H1 (cell line): ENCODE measurements around the gene MARCKS. TPM values are rescaled to one million over a fixed set of nuclear protein-coding genes. Genes with fewer than 3 reads are reported as not detected.

Experiments used
- CTCF ChIA-PET: fragments of 300-600 bp; sonication (Branson Sonifier 250); formaldehyde crosslinking; loops from one replicate; lab custom pipeline; 2021; ENCODE audit not compliant: partially characterized antibody; lab: Charles Lee
- POLR2A ChIA-PET: fragments of 300-600 bp; sonication (Branson Sonifier 250); formaldehyde crosslinking; loops from one replicate; lab custom pipeline; 2021; ENCODE audit warnings: inconsistent platforms; ENCODE audit not compliant: partially characterized antibody; lab: Charles Lee
- DNase-seq, 2 experiments: peaks; one replicate each; pipeline versions ENCODE4 v3.0.0 to v3.0.0-alpha.2; 2010 to 2022; ENCODE audit warnings: low spot score in 2 of 2, low read depth in 1 of 2, mixed read lengths in 1 of 2
- FAIRE-seq: peaks from 2 replicates; lab custom pipeline; 2011; peaks lifted over from hg19 to GRCh38; lab: Jason Lieb, UNC
- H2AFZ ChIP-seq: 2 replicates; pipeline ENCODE4 v1.8.1; 2012; ENCODE audit warnings: low read length, inconsistent platforms
- H2AK5ac ChIP-seq: 2 replicates; pipeline ENCODE4 v1.6.1; 2013; ENCODE audit warnings: low read depth, low read length
- H2BK120ac ChIP-seq: replicated peaks from 2 replicates; pipeline ENCODE3; 2013; ENCODE audit warnings: low read depth, low read length, inconsistent platforms
- H2BK12ac ChIP-seq: 2 replicates; pipeline ENCODE4 v1.6.1; 2013; ENCODE audit warnings: low read depth, low read length
- H2BK15ac ChIP-seq: 2 replicates; pipeline ENCODE4 v1.6.1; 2013; ENCODE audit warnings: low read length
- H2BK20ac ChIP-seq: 2 replicates; pipeline ENCODE4 v1.6.1; 2013; ENCODE audit warnings: low read length
- H2BK5ac ChIP-seq: 2 replicates; pipeline ENCODE4 v1.6.1; 2013; ENCODE audit warnings: low read depth, low read length
- H3K14ac ChIP-seq: 2 replicates; pipeline ENCODE4 v1.6.1; 2013; ENCODE audit warnings: inconsistent platforms; ENCODE audit not compliant: insufficient read length
- H3K18ac ChIP-seq: 2 replicates; pipeline ENCODE4 v1.6.1; 2013; ENCODE audit warnings: low read length; ENCODE audit errors: extremely low read depth
- H3K23ac ChIP-seq: 2 replicates; pipeline ENCODE4 v1.6.1; 2013; ENCODE audit warnings: inconsistent platforms; ENCODE audit not compliant: insufficient read length
- H3K23me2 ChIP-seq: 2 replicates; pipeline ENCODE4 v1.6.1; 2013; ENCODE audit warnings: low read depth, low read length
- H3K27ac ChIP-seq: 2 replicates; pipeline ENCODE4 v1.6.1; 2011; ENCODE audit warnings: low read depth, low read length, inconsistent platforms
- H3K27me3 ChIP-seq, 4 experiments: replicated peaks in 1 of 4; 1 replicate in 1 of 4; 2 replicates in 3 of 4; pipeline versions ENCODE4 v1.6.1 to v1.8.1; 2011 to 2013; ENCODE audit warnings: low read length in 3 of 4, mild to moderate bottlenecking in 3 of 4, inconsistent platforms in 2 of 4, mixed read lengths in 2 of 4, moderate library complexity in 1 of 4; ENCODE audit not compliant: control insufficient read depth in 3 of 4, insufficient read depth in 3 of 4; ENCODE audit errors: extremely low read depth in 1 of 4
- H3K36me3 ChIP-seq, 4 experiments: 2 replicates each; pipeline versions ENCODE4 v1.6.1 to v1.8.1; 2011 to 2013; ENCODE audit warnings: mild to moderate bottlenecking in 4 of 4, low read length in 3 of 4, moderate library complexity in 2 of 4, control low read depth in 1 of 4, inconsistent platforms in 1 of 4; ENCODE audit not compliant: insufficient read depth in 4 of 4, control insufficient read depth in 2 of 4
- H3K4ac ChIP-seq: replicated peaks from 2 replicates; pipeline ENCODE3; 2013; ENCODE audit warnings: low read length, low read depth, mixed read lengths, inconsistent platforms; ENCODE audit not compliant: insufficient read length
- H3K4me1 ChIP-seq, 4 experiments: replicated peaks in 1 of 4; 1 replicate in 1 of 4; 2 replicates in 3 of 4; pipeline versions ENCODE4 v1.6.1 to v1.8.1; 2011 to 2013; ENCODE audit warnings: low read length in 3 of 4, inconsistent platforms in 2 of 4, mixed read lengths in 1 of 4; ENCODE audit not compliant: insufficient read depth in 4 of 4, control insufficient read depth in 3 of 4
- H3K4me2 ChIP-seq, 2 experiments: 2 replicates each; pipeline versions ENCODE4 v1.6.1 to v1.8.1; 2011 to 2013; ENCODE audit warnings: low read depth in 2 of 2, low read length in 2 of 2, control low read depth in 1 of 2, inconsistent platforms in 1 of 2, mild to moderate bottlenecking in 1 of 2; ENCODE audit not compliant: insufficient read depth in 1 of 2
- H3K4me3 ChIP-seq, 4 experiments: fragments of 200-600, 300-600 bp in 1 of 4; sonication (generic), shearing (Covaris generic), sonication (Bioruptor Twin) in 1 of 4; 2 replicates each; pipeline versions ENCODE4 v1.5.1 to v1.8.1; 2011 to 2016; ENCODE audit warnings: low read length in 4 of 4, low read depth in 3 of 4, control low read depth in 2 of 4, inconsistent platforms in 2 of 4, mild to moderate bottlenecking in 2 of 4, mixed read lengths in 1 of 4, moderate library complexity in 1 of 4; ENCODE audit not compliant: insufficient read depth in 2 of 4; ENCODE audit errors: extremely low read depth in 1 of 4
- H3K56ac ChIP-seq: replicated peaks from 2 replicates; pipeline ENCODE3; 2013; ENCODE audit warnings: low read depth, mild to moderate bottlenecking, mixed read lengths, low read length, inconsistent platforms; ENCODE audit not compliant: insufficient read length
- H3K79me1 ChIP-seq: 2 replicates; pipeline ENCODE4 v1.6.1; 2013; ENCODE audit warnings: low read depth, low read length, control low read depth
- H3K79me2 ChIP-seq, 2 experiments: 2 replicates each; pipeline versions ENCODE4 v1.6.1 to v1.8.1; 2012 to 2013; ENCODE audit warnings: low read length in 2 of 2, mild to moderate bottlenecking in 2 of 2, inconsistent platforms in 1 of 2; ENCODE audit not compliant: insufficient read depth in 2 of 2, control insufficient read depth in 1 of 2
- H3K9ac ChIP-seq, 4 experiments: replicated peaks in 1 of 4; 1 replicate in 1 of 4; 2 replicates in 3 of 4; pipeline versions ENCODE4 v1.6.1 to v1.8.1; 2011 to 2013; ENCODE audit warnings: low read depth in 3 of 4, low read length in 3 of 4, control low read depth in 2 of 4, mild to moderate bottlenecking in 2 of 4, moderate library complexity in 2 of 4, inconsistent platforms in 1 of 4; ENCODE audit errors: extremely low read depth in 1 of 4
- H3K9me3 ChIP-seq, 2 experiments: 2 replicates each; pipeline versions ENCODE4 v1.6.1 to v1.8.1; 2012 to 2013; ENCODE audit warnings: mild to moderate bottlenecking in 2 of 2, moderate library complexity in 2 of 2, control low read depth in 1 of 2, inconsistent platforms in 1 of 2, low read depth in 1 of 2, low read length in 1 of 2, mixed read lengths in 1 of 2; ENCODE audit not compliant: insufficient read depth in 2 of 2
- H4K20me1 ChIP-seq, 2 experiments: replicated peaks in 1 of 2; 2 replicates each; pipeline versions ENCODE3 to v1.8.1; 2011 to 2013; ENCODE audit warnings: inconsistent platforms in 2 of 2, low read length in 2 of 2, mild to moderate bottlenecking in 1 of 2; ENCODE audit not compliant: insufficient read depth in 2 of 2, control insufficient read depth in 1 of 2
- H4K5ac ChIP-seq: 2 replicates; pipeline ENCODE4 v1.6.1; 2013; ENCODE audit warnings: low read length, low read depth, mixed read lengths, inconsistent platforms; ENCODE audit not compliant: insufficient read length
- H4K8ac ChIP-seq: 2 replicates; pipeline ENCODE4 v1.8.0; 2013; ENCODE audit warnings: mild to moderate bottlenecking, moderate library complexity, low read length, inconsistent platforms; ENCODE audit not compliant: insufficient read depth; ENCODE audit errors: extremely low read depth
- H4K91ac ChIP-seq: replicated peaks from 2 replicates; pipeline ENCODE3; 2013; ENCODE audit warnings: low read length, mixed read lengths, inconsistent platforms; ENCODE audit not compliant: insufficient read length
- BACH1 ChIP-seq: IDR thresholded peaks from 2 replicates; pipeline ENCODE4 v1.6.1; 2012; ENCODE audit warnings: low read length, improper control_type of control experiment
- CREB1 ChIP-seq: IDR thresholded peaks from 2 replicates; pipeline ENCODE4 v1.6.1; 2012; ENCODE audit warnings: inconsistent platforms
- JUND ChIP-seq: IDR thresholded peaks from 2 replicates; pipeline ENCODE4 v1.6.1; 2011; ENCODE audit warnings: mild to moderate bottlenecking, improper control_type of control experiment, low read length
- NANOG ChIP-seq: IDR thresholded peaks from 2 replicates; pipeline ENCODE4 v1.6.1; 2011; ENCODE audit warnings: low read length, low read depth, mild to moderate bottlenecking, inconsistent platforms; ENCODE audit not compliant: insufficient read depth, poor library complexity, severe bottlenecking
- RAD21 ChIP-seq, 2 experiments: IDR thresholded peaks in 1 of 2; conservative IDR thresholded peaks in 1 of 2; 2 replicates each; pipeline ENCODE4 v1.6.1; 2011; ENCODE audit warnings: low read depth in 2 of 2, low read length in 2 of 2, improper control_type of control experiment in 1 of 2, inconsistent platforms in 1 of 2, mild to moderate bottlenecking in 1 of 2, moderate library complexity in 1 of 2
- RNF2 ChIP-seq: fragments of 200-900, 300-1000 bp; sonication (generic); IDR thresholded peaks from 2 replicates; pipeline ENCODE4 v1.7.1; 2016; ENCODE audit warnings: borderline replicate concordance, low read depth, mild to moderate bottlenecking, antibody characterized with exemption, low read length; ENCODE audit not compliant: poor library complexity, severe bottlenecking; ENCODE audit errors: missing control alignments
- SRF ChIP-seq: IDR thresholded peaks from 2 replicates; pipeline ENCODE4 v1.6.1; 2011; ENCODE audit warnings: mild to moderate bottlenecking, low read depth, low read length, moderate library complexity
- WGBS, 2 experiments: shearing (Covaris generic) in 1 of 2; methylation state at CpG; one replicate each; pipeline versions ENCODE4 v1.1.6 to v1.1.7; 2013 to 2015; ENCODE audit warnings: low lambda C conversion rate in 2 of 2, mixed read lengths in 2 of 2, inconsistent platforms in 1 of 2, low coverage in 1 of 2, missing lambda C conversion rate in 1 of 2; ENCODE audit not compliant: insufficient replicate concordance in 2 of 2, insufficient coverage in 1 of 2, insufficient read length in 1 of 2; ENCODE audit errors: extremely low coverage in 1 of 2, missing lambda C conversion rate in 1 of 2; 5-methylcytosine and 5-hydroxymethylcytosine counted together
- polyA plus RNA-seq, 7 experiments: library from polyadenylated mRNA; depleted of rRNA in 3 of 7; stranded (reverse) in 5 of 7; unstranded in 2 of 7; fragments of >200 nt in 5 of 7; fragments of 200-250 nt in 2 of 7; gene quantifications; 1 replicate in 5 of 7; 2 replicates in 1 of 7; 4 replicates in 1 of 7; pipeline versions ENCODE4 v1.2.1 to v1.2.3, GENCODE V29; 2011 to 2013; ENCODE audit warnings: missing spikeins in 2 of 7, mixed read lengths in 2 of 7
- total RNA-seq: library from RNA; stranded (reverse); fragmentation: NEBNext Ultra II Directional; extraction: Animal tissue kit (Norgen Biotek cat#: 25700); gene quantifications from 2 replicates; pipeline ENCODE4 v1.2.1, GENCODE V29; 2021
- TF ChIP-seq, protein P1 (sequence below): IDR thresholded peaks from 2 replicates; pipeline ENCODE4 v1.6.1; 2011; ENCODE audit warnings: low read length, improper control_type of control experiment

MARCKS gene
- total and polyA plus RNA-seq, 2 of the 8 experiments (the other 6 are each of a cell fraction or from before 2014, with no cell fraction given): 26.6 to 111 TPM

DNA sequence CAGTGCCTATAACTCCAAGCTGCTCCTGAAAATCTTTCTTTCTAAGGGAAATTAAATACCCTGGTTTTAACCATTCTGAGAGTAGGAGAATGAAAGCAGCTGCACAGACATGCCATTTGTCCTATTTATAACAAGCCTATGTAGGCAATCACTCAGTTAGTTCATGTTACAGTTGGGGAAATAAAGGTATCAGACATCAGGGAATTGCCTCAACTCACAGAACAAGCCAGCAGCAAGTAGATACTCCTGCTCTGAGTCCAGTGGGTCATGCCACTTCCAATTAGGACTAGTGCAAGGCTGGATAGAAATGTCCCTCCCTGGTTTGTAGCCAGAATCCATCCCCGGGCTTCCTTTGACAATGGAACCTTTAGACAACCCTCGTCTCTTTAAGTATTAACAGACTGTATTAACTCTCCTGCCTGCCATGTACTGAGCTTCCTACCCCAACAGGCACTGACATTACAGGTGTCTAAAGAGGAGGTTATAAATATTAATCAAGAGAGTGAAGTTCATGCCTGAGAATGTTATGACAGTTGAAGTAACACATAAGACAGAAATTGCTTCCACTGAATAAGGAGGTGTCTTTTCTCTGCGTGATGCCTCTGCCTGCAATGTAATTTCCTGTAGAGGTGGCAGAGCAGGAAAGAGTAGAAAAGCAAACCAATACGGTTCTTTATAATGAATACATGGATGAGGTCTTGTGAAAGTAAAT lies 28.0 kb upstream of the MARCKS start:
- Histone ChIP-seq H3K4me3 (no peak overlapping the region), H3K23me2 (no peaks in the 10 kb centered on the region), H3K4ac (no peak overlapping the region), H3K79me1 (no peaks in the 10 kb centered on the region), H4K91ac (no peak overlapping the region), H3K27ac (no peak overlapping the region), H3K4me1 (no peaks in the 10 kb centered on the region), H2BK5ac (no peak overlapping the region), H2AFZ (no peak overlapping the region), H3K79me2 (no peaks in the 10 kb centered on the region), H3K9me3 (no peaks in the 10 kb centered on the region), H4K5ac (no peak overlapping the region), H2BK15ac (no peak overlapping the region), H3K56ac (no peak overlapping the region)
- CTCF ChIA-PET: no interaction called here
- TF ChIP-seq CREB1 (no peak), SRF (no peak), RNF2 (no peak), RAD21 (IDR thresholded peaks at IDR 0.05 in 1 of 2, conservative IDR thresholded peaks at IDR 0.05 in 1 of 2; ENCODE audit: low read depth in 2 of 2, low read length in 2 of 2) (no peak), BACH1 (no peak), NANOG (no peak), JUND (no peak)
- TF ChIP-seq, protein P1, sequence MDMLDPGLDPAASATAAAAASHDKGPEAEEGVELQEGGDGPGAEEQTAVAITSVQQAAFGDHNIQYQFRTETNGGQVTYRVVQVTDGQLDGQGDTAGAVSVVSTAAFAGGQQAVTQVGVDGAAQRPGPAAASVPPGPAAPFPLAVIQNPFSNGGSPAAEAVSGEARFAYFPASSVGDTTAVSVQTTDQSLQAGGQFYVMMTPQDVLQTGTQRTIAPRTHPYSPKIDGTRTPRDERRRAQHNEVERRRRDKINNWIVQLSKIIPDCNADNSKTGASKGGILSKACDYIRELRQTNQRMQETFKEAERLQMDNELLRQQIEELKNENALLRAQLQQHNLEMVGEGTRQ: no peak
- TF ChIP-seq, all 59 proteins: peak for 0
- no peaks in the 10 kb centered on the region; a peak in 1 of 7 replicates for H3K27me3 ChIP-seq
- H2AK5ac ChIP-seq: no peak overlapping the region
- H3K14ac ChIP-seq: no peak overlapping the region
- WGBS, 2 experiments: 89% methylated on average over 4 of the region's 4 CpGs; no CpG with 5 or more reads in 1 of the 2 experiments
- H2BK120ac ChIP-seq: no peak overlapping the region
- POLR2A ChIA-PET: interaction anchor here (1.3 kb wide), 1 partner anchor 27 kb away, joined by 3 read pairs; no protein-coding TSS in a partner anchor
- no peak overlapping the region for H2BK20ac ChIP-seq
- no peak overlapping the region for H2BK12ac ChIP-seq
- FAIRE-seq (no peak), DNase-seq (no peak)
- H3K36me3 ChIP-seq: no peaks in the 10 kb centered on the region
- no peak overlapping the region for H3K4me2 ChIP-seq
- H3K23ac ChIP-seq: no peak overlapping the region
- H4K8ac ChIP-seq: no peak overlapping the region
- no peaks in the 10 kb centered on the region for H4K20me1 ChIP-seq
- no peak overlapping the region for H3K18ac ChIP-seq
- no peak overlapping the region for H3K9ac ChIP-seq
